Spleen (tissue), 7 donors: ENCODE data around the gene CLDN6.

Source experiments
- CTCF ChIP-seq, 11 experiments: fragments of 200-600 bp in 7 of 11; fragments of 450-650 bp in 4 of 11; sonication (generic) in 4 of 11; IDR thresholded peaks in 8 of 11; conservative IDR thresholded peaks in 3 of 11; 1 replicate in 7 of 11; 2 replicates in 4 of 11; pipeline versions ENCODE4 v1.4.0 to v1.8.0; 2016 to 2021; ENCODE audit warnings: antibody characterized with exemption in 11 of 11, inconsistent platforms in 4 of 11, mild to moderate bottlenecking in 1 of 11
- POLR2A ChIP-seq, 3 donors: fragments of 450-650 bp; IDR thresholded peaks; one replicate each; pipeline ENCODE4 v1.5.1; 2017; ENCODE audit warnings: antibody characterized with exemption in 3 of 3, mild to moderate bottlenecking in 1 of 3
- donor health status: DM: no; HTN: no; CAD: no; lungs with moderate emphysema.
- donor health status: DM: no; HTN: no; CAD: no.
- donor health status: DM: no; HTN: no; CAD: no.

GRCh38 chr16:3046641-3047386 lies 28.8 kb upstream of the CLDN6 start:
- no peak for TF ChIP-seq CTCF (IDR thresholded peaks at IDR 0.05 in 8 of 11, conservative IDR thresholded peaks at IDR 0.05 in 3 of 11)
- no peak for TF ChIP-seq POLR2A (IDR thresholded peaks at IDR 0.05)
